Measurements from ENCODE around the gene PRR30.

The PRR30 gene

DNA sequence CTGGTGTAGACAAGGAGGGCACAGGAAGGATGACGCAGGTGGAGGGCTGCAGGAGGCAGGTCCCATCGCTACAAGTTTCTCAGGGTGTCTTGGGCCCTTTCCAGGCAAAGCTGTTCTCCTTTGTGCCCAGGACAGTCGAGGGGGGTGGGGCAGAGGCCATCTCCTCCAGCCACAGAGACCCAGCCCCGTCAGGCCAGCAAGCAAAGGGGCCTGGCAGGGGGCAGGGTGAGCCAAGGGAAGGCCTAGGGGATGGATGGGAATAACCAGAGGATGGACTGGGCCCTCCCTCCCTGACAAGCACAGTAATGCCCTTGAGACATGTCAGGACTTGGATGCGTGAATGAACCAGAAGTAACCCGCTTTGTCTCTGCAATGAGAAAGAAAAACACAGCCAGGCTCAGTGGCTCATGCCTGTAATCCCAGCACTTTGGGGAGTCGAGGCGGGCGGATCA lies 15.9 kb upstream of the PRR30 start:
- DNase-seq, result no peak

DNA sequence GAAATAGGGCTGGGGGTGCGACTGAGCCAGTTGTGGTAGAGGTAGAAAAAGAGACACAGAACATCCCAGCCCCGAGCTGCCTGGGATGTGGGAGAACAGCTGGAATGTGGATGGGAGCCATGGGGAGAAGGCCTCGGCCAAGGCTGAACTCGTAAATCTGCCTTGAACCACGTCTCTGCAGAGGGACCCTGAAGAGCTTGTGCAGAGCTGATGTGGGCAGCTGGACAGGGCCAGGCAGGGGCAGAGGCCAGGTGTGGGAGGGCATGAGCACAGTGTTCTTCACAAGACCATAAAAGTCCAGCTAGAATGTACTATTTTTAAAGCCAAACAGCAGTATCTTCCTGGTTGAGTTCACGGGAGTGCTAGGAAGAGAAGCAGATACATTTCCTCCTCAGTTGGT lies 15.3 kb upstream of the PRR30 start:
- no peak for DNase-seq

DNA sequence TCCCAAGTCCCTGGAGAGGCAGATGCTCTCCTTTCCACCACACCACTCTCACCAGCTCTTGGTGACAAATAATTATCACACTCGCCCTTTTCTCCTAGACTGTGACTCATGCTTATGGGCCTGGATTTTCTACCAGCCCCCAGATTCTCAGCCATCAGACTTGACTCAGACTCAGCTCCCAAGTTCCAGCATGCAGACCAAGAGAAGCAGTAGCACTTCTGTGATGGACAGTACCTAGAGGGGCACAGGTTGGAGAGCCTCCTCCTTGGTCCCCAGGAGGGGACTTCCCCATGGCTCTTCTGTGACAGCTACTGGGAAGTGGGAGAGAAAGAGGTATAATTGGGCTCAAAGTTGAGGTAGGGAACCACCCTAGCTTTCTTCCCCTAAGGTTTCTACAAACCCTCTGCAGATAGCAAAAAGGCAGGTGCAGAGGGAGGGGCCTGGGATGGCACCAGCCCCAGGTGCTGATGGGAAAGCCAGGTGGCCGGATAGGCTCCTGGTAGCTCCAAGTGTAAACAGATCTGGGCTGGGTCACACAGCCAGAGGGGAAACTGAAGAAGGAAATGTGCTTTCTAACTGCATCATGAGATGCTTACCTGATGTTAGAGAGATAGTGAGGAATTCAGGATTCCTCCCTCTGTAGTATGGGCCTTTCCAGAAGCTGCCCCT lies 13.7 kb upstream of the PRR30 start:
- DNase-seq, result peak in 1 of 51 donors; percentile 24

DNA sequence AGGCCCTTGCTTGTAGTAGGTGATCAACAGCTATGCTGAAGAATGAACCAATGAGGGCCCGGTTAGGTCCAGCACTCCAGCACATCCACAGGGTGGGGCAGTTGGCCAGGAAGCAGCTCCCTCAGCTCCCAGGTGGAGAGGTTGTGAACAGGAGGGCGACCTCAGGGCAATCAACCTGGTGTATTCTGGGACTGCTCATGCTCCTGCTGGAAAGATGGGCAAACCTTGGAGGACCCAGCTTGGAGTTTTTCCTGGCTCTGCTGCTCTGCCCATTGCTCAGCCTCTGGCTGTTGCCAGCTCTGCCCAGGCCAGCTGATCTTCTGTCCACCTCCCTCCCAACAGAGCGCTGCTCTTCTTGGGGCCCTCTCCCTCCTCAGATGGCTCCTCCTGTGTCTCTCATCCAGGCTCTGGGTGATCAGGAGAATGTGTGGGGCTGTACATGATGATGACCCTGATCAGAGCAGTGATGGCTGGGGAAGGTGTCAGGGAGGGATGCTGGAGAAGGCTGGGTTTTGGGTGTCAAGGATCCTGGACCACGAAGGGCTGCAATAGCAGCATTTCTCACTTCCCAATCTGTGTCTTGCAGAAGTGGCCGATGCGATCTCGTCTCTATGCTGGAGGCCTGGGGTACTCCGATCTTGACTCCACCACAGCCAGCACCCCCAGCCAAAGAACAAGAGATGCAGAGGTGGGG lies 13.0 kb upstream of the PRR30 start:
- DNase-seq, result no peak

DNA sequence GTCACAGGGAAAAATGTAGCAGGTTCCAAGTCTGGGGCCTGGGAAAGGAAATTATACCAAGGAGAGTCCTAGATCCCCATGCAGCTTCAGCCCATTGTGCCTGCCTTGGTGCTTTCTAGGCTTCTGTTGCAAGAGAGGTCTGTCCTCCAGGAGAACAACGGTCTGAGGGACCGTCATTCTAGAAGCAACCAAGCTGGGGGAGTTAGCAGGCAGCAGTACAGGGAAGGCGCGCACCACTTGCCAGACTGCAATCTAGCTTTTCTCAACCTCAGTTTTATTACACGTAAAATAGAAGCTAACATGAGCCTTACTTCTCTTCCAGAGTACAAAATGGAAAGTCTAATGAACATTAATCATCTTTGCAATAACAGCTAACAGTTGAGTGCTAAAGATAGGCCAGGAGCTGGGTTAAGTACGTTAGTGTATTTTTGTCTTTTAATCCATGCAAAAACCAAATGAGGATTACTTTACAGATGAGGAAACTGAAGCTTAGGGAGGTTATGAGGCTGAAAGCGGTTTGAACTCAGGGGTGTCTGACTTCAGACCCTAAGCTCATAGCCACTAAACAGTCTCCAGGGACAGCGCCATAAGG lies 11.5 kb upstream of the PRR30 start:
- no peak for DNase-seq

DNA sequence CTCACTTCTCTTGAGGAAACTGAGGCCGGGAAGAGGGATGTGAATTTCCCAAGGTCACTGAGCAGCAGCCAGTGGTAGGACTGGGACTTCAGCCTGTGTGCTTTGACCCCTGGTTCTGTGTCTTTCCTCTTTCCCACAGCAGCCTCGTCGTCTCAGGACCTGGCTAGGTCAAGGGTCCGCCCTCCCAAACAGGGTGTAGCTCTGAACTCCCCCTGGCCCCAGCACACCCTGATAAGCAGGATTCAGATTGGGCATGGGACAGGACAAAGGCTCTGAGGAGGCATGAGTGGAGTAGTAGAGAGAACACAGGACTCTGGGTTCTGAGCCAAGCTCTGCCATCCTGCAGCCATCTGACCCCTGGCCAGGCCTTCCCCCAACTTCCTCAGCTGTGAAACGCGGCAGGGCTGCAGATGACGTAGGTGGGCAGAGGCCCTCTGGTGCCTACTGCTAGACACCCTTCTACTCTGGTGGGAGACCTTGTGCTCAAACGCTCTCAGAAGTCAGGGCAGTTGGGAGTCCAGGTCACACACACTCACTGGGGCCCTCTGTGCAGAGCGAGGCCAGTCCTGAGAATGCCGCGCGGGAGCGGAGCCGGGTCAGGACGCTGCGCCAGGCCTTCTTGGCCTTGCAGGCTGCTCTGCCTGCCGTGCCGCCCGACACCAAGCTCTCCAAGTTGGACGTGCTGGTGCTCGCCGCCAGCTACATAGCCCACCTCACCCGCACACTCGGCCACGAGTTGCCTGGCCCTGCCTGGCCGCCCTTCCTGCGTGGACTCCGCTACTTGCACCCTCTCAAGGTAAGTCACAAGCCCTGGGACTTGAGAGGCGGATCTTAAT lies 10.6 kb upstream of the PRR30 start:
- no peak for DNase-seq

DNA sequence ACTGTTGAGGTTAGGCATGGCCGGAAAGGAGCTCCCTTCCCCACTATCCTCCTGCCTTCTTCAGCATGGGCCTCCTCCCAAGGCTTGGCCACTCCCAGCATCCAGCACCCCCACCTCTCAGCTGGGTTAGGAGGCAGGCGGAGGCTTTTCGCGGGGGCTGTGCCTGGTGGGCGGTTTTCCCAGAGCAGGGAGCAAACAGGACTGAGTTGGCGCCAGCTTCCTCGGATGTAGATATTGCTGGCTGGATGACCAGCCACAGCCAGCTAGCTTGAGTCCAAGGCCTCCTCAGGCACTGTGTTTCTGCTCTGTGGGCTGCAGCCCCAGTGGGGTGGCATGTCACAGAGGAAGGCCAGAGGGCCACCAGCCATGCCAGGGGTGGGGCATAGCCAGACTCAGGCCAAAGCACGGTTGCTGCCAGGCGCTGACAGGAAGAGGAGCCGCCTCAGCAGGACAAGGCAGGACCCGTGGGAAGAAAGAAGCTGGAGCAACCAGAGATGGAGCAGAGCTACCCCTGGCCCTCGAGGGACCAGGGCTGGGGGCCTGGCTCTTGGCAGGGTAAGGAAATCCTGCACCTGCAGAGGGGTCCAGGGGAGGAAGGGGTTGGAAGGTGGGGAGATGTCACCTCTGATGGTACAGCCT lies 9.7 kb upstream of the PRR30 start, which contains the start of gene TCF23:
TCF23 (plus strand) TSS at position 204 of the 639 bp plus-strand sequence; CDS start at position 334, 130 bp downstream.
- no peak for DNase-seq

DNA sequence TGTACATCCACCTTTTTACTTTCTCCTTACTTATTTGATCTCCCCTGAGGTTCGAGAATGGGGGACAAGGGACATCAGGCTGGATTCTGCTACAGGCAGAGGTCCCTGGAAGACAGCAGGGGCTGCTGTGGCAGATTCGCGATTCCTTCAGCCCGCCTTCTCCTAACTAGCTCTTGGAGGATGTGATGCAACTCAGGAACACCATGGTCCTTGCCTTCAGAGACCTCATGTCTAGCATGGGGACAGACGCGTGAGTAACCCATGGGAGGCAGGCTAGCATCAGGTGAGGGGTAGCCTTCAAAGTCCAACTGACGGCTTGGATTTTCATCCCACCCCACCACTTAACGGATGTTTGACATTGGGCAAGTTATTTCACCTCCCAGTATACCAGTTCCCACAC lies 8.7 kb upstream of the PRR30 start:
- no peak for DNase-seq

DNA sequence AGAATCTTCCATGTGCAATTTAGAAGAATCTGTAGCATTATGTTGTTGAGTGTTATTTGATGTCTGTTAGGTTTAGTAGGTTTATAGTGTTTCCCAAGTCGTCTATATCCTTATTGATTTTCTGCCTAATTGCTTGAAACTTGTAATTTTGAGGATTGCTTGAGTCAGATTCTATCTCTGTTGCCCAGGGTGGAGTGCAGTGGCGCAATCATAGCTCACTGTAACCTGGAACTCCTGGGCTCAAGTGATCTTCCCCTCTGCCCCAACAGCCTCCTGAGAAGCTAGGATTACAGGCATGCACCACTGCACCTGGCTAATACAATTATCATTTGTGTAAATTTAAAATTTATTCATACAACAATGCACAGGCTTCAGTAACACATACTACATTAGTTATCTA lies 6.5 kb upstream of the PRR30 start:
- no peak for DNase-seq

DNA sequence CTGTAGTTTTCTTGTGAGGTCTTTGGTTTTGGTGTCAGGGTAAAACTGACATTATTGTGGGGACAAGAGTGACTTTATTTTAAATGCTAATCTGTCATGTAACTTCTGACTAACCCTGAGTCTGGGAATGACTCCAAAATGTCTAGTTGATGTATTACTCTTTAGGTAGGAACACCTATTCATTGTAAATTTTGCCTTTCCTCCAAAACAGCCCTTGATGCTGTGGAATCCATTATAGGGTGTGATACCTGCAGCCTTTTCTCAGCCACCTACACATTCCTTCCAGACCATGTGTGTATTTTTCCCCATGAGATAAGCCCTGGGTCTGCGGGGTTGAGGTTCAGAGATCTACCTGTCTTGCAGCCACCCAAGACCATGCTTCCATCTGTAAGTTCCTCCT lies 4.1 kb upstream of the PRR30 start:
- DNase-seq, result no peak

DNA sequence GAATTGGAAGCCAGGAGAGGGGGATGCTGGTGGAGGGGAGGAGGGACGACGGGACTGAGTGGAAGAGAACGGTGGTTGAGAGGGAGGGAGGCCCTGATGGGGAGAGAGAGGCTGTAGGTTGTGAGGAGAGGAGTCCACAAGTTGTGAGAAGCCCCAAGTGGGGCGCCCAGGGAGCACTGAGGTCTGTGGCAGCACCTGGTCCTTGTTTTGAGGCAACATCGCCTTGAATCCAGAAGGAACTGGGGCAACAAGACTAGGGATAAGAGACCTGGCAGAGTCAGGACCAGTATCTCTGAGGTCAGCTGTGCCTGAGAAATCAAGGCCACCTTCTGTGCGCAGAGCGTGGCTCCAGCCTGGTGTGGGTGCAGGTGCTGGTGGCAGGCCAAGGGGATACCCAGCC lies 1.1 kb downstream of the PRR30 start:
- DNase-seq, result no peak

DNA sequence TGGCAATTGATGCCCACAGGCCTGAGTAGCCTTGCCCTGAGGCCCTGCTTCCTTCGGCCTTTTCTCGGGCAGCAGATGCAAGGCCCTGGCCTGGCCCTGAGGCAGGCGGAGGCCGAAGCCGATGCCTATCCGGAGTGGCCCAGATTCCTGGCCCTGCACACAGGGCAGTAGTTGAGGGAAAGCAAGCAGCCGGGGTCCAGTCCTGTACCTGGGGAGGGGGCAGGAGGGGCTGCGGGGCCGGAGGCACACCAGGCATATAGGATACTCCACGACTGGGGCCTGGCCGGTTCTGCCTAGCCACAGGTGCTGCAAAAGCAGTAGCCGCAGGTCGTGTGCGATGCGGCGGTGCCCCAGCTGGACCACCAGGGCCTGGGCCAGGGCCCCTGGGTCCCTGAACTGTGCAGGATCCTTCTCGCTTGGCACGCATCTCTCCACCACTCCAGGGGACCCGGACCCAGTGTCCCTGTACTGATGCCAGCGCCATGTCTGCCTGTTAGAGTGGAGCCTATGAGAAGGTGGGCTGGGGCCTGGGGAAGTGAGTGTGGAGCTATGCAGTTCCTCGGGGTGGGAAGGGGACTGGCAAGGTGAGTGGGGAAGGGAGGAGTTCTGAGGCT lies 1.8 kb downstream of the PRR30 start:
- DNase-seq, result no peak

DNA sequence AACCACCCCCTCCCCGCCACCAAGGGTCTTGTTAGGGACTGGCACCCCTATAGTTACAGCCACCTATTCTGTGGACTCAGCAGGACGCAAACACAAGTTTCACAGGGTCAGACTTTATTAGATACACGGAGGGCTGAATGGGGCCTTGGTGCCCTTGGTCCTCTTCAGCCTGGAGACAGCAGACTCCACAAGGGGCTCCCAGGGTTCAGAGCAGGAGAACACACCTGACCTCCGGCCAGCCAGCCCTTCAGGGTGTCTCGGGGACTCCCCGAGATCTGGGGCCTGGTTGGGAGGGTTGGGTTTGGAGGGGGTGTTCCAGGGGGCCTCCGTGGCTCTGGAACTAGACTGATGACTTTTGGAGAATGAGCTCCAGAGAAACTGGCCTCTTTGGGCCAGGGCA lies 2.5 kb downstream of the PRR30 start:
- no peak for DNase-seq

DNA sequence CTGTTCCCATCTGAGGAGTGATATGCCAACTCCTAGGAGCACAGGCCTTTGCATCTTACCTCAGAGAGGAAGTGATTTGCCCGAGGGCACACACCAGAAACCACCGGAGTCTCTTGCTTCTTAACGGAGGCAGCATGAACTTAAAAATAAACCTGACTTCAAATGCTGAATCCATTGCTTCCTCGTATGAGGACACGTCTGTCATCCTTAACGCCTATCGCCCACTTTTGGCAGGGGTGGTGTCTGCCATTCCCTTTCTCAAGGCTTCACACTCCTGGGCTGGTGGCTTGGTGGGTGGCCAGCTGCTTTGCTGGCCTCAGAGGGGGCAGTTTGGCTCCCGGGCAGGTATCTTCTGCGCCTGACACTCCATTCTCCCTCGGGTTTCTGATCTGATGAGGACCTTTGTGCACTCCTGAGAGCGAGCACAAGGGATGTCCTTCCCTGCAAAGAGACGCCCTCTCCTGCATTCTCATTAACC lies 3.7 kb downstream of the PRR30 start:
- DNase-seq, result peak in 1 of 51 donors; percentile 17

DNA sequence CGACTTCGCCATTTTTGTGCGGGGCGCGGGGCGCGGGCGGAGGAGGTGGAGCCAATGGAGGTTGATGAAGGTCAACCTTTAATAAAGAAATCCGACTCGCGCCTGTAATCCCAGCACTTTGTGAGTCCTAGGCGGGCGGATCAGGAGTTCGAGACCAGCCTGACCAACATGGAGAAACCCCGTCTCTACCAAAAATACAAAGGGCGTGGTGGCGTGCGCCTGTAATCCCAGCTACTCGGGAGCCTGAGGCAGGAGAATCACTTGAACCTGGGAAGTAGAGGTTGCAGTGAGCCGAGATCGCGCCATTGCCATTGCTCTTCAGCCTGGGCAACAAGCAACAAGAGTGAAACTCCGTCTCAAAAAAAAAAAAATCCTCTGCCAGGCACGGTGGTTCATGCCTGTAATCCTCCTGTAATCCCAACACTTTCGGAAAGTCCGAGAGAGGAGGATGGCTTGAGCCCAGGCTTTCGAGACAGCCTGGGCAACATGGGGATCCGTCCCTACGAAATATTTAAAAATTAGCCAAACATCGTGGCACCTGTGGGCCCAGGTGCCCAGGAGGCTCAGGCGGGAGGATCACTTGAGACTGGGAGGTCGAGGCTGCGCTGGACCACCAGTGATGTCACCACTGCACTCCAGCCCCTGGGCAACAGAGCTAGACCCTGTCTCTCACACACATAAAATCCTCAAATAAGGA lies 4.3 kb downstream of the PRR30 start:
- no peak for DNase-seq

DNA sequence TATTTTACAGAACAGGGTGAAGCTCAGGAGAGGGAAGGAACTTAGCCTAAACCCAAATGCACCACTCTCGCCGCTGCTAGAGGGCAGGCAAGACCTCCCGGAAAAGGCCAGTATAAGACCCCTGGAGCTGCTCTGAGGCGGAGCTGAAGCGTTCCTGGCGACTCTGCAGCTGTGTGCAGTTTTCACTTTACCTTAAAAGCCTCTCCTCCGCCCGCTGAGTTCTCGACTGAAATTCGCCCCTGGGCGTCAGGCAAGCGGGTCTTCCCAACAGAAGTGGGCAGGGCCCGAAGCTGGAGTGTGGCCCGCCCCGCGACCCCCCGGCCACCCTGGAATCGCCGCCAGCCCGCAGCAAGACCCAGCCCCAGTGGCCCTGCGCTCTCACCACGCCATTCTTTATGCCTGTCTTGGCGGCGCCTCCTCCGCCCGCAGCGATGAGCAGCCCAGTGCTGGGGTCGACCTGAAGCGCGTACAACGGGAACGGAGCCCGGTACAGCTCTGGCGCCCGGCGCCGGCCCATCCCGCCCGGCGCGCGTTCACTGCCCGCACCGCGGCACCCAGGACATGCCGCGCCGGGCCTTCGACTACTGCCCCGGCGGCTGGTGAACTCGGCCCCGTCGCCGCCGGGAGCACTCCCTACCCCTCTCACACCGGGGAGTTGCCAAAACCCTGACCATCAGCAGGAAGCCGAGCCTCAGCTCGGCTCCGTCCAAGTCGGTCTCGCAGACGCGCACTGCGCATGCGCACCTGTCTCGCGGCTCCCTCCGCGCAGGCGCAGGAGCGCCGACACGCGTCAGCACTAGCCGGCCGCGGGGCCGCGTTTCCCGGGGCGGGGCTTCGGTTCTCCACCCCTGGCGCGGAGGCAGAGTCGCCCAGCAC lies 5.1 kb downstream of the PRR30 start, which contains the start of gene PREB:
PREB (minus strand) TSS at position 732 of the 876 bp plus-strand sequence; CDS start at position 517, 215 bp downstream.
- DNase-seq, result peak; percentile 76 to 98 (median 93)

DNA sequence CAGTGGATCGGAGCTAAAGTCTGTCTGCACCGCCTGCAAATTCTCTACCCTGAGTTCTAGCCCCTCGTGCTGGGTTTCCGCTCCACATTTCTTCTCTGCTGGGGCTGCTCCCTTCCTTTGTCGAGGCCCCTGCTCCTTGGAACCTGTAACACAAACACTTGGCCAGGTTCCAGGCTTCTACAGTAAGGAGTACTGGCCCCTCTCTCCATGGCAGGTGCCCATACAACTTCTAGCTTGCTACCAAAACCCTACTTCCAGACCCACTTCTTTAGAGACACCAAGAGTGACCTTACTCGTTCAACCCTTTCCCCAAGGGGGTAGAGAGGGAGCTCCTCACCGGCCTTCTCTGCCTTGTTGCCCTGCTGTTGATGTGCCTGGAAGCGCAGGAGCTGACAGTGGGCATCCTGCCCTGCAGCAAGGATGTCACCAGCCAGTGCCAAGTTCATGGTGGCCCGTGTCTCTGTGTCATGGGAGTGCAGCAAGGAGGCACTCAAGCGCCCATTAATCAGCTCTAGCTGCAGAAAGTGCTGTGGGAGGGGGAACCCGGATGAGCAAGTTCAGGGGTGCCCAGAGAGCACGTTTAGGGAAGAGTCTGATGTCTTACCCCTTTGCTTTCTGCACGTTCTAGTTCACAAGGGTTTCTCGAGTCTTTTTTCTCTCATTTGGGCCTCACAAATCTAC lies 5.9 kb downstream of the PRR30 start:
- DNase-seq, result peak in 1 of 51 donors; percentile 18

DNA sequence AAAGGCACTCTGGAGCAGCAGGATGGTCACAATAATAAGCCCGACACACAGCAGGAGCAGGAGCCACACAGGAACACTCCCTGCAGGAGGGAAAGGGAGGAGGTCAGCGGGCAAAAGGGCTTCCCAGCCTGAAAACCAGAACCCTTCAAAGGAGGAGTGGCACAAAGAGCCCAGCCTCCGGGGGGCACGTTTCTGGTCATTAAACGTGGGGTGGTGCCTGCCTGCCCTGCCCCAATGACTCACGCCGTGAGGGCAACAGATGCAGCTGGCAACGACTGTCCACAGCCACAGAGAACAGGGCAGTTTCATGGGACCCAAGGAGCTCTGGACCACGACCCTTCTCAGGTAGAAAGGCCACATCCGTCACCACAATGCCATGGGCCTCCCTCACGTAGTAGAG lies 7.8 kb downstream of the PRR30 start:
- DNase-seq, result no peak
